BE2C (cell line): ENCODE data around the gene CREM.

Experiments used
- DNase-seq: peaks from one replicate; pipeline ENCODE4 v3.0.0-alpha.2; 2020
- H3K27me3 ChIP-seq: fragments of 250-450 bp; sonication (Bioruptor Pico); 2 replicates; pipeline ENCODE4 v1.5.1; 2020; ENCODE audit warnings: mild to moderate bottlenecking
- H3K36me3 ChIP-seq: fragments of 250-450 bp; sonication (Bioruptor Pico); 2 replicates; pipeline ENCODE4 v1.5.1; 2020; ENCODE audit warnings: mild to moderate bottlenecking
- H3K4me1 ChIP-seq: fragments of 250-450 bp; sonication (Bioruptor Pico); 2 replicates; pipeline ENCODE4 v1.5.1; 2020
- H3K4me3 ChIP-seq: 2 replicates; pipeline ENCODE4 v1.5.1; 2011; ENCODE audit warnings: low read depth, low read length
- H3K9me3 ChIP-seq: fragments of 250-450 bp; sonication (Bioruptor Pico); 2 replicates; pipeline ENCODE4 v1.5.1; 2020
- TF ChIP-seq, protein P1 (sequence below): IDR thresholded peaks from 2 replicates; pipeline ENCODE4 v1.5.1; 2012; ENCODE audit warnings: mild to moderate bottlenecking, low read depth, low read length

Gene CREM

DNA sequence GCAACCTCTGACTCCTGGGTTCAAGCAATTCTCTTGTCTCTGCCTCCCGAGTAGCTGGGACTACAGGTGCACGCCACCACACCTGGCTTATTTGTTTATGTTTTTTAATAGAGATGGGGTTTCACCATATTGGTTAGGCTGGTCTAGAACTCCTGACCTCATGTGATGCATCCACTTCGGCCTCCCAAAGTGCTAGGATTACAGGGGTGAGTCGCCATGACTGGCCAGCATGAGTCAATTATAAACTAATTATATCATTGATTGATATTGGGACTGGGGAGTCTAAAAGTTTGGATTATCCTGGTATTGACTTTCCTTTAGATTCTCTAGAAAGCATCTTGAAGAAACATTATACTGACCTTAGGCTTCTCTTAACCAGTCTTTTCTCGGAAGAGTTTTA, 135.8 kb downstream of the CREM start:
- Histone ChIP-seq H3K9me3 (no peaks in the 10 kb centered on the region), H3K27me3 (no peaks in the 10 kb centered on the region), H3K36me3 (no peaks in the 10 kb centered on the region), H3K4me3 (no peak overlapping the region), H3K4me1 (no peaks in the 10 kb centered on the region)
- TF ChIP-seq, protein P1, sequence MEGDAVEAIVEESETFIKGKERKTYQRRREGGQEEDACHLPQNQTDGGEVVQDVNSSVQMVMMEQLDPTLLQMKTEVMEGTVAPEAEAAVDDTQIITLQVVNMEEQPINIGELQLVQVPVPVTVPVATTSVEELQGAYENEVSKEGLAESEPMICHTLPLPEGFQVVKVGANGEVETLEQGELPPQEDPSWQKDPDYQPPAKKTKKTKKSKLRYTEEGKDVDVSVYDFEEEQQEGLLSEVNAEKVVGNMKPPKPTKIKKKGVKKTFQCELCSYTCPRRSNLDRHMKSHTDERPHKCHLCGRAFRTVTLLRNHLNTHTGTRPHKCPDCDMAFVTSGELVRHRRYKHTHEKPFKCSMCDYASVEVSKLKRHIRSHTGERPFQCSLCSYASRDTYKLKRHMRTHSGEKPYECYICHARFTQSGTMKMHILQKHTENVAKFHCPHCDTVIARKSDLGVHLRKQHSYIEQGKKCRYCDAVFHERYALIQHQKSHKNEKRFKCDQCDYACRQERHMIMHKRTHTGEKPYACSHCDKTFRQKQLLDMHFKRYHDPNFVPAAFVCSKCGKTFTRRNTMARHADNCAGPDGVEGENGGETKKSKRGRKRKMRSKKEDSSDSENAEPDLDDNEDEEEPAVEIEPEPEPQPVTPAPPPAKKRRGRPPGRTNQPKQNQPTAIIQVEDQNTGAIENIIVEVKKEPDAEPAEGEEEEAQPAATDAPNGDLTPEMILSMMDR: no peak
- DNase-seq: no peak
